ENCODE measurements around the gene SMC6.

The SMC6 gene

DNA sequence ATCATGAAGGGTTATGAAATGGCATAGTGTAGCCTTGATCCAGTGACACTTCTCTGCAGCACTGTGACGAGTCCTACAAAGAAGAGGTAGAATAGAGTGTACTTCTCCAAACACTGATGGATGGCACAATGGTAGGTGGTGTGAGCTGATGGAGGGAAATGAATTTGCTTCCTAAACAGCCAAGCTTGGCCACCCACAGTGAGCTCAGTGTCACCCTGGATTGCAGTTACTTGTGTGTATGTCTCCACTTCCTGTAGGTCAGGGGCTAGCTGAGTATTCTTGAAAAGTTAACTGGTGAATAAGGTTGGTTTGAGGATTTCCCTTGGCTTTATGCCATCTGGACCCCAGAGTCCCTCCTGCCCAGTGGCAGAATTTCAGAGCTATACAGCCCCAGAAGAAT lies 137.2 kb downstream of the SMC6 start:
- DNase-seq (ENCODE audit: low spot score), result no peak

DNA sequence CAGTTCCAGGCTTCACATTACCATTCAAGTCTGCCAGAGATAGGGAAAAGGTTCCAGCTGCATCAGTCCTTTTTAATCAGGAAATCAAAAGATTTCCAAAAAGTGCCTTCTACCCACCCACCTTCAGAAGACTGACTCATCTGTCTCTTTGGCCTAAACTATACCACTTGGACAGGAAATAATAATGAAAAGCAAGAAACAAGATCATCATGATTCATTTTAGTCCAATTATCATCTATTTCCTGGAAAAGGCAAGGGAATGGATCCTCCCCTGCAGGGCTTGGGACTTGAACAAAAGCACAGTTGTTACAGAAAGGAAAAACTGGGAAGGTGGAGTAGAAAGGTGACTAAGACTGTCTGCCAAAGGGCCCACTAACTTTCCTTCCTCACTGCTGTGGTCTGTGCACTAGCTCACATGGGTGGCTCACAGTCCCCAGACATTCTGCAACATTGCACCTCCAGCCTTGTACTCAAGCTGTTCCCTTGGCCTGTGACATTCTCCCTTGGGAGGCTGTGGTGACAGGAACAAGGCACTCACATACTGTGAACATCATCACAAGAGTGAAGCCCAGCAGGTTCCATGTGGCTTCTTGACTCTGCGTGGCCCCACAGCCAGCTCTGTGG lies 137.8 kb downstream of the SMC6 start:
- DNase-seq (ENCODE audit: low spot score), result no peak

DNA sequence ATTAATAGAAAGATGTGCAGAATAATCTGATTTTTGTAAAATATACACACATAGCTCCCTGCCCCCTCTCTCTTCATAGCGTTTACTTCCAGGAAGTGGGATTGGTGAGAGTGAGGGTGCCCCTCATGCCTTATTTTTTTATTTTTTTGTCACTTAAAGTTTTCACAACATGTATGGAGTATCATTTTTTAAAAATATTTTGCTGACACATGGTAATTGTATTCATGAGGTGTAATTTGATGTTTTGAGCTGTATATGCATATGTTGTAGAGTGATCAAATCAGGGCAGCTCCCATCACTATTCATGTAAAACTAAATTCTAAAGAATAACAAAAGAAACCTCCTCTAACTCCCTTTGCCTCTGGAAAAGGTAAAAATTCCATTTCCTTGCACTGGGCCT lies 138.5 kb downstream of the SMC6 start:
- no peak for DNase-seq (ENCODE audit: low spot score)

DNA sequence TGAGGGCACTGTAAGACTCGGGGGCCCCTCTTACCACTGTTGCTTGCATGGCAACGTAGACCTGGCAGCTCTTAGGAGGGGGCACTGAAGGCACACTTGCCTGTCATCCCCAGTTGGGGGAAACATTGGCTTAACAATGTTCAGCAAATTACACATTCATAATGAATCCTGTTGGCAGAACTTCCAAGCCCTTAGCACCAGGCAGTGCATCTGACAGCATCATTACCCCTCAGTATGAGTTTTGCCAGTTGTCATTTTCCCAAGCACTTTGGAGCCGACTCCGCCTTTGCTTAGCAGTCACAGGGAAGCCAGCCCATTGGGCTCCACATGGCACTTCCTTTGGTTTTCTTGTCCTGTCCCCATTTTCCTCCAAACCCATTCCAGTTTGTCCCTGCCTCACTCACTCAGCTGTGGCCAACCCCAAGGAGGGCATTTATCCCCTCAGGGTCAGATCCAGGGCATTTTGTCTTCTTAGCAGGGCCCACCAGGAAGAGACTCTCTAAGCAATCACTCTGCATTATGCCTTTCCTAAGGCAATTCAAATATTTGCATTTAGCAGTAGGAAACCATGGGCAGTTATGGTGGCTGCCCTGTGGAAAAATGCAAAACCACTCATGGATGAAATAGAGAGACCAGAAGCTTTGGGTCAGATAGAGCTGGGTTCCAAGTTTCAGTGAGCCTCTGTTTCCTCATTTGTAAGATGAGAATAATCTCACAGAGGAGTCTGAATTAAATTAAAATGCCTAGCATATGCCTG lies 139.3 kb downstream of the SMC6 start:
- DNase-seq (ENCODE audit: low spot score), result no peak

All from activated CD4-positive, alpha-beta T cell treated with anti-CD3 and anti-CD28 coated beads, Interleukin-2, Interleukin-4, amounts not matched to agents 100 ng/mL and 50 ng/mL, durations not matched to agents 16 hours and 8 hours (primary cell).